HG03439 (cell line): ENCODE results near the gene AOPEP.

ENCODE experiments used
- ATAC-seq: cut with Tn5 transposase; IDR thresholded peaks from one replicate; pipeline ENCODE4 v1.9.1; 2021; ENCODE audit warnings: mild to moderate bottlenecking, moderate library complexity; ENCODE audit not compliant: unreplicated experiment

The AOPEP gene

GRCh38 chr9:95053611-95054570 lies 327.4 kb downstream of the AOPEP start:
- no peak for ATAC-seq

DNA sequence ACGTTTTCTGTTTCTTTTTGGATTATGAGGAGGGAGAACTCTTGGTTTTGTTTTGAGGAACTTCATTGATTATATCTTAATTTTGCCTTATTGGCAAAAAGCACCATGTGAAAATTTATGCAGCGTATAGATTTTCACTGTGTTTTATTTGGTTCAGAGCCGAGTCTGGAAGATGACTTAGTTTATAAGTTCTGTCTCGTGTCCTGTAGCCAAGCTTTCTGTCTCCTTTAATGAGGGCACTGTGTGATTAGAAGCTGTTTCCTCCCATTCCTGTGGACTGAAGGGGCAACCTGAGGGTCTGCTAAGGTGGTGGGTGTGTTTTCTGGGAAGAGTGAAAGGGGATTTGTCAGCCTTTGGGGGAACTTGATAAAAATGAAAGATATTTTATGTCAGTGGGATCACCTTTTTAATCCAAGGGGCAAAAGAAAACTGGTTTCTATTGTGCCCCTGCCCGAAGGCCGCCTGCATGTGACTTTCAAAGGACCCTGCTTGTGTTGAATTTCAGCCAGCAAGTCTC lies 328.9 kb downstream of the AOPEP start:
- no peak for ATAC-seq

GRCh38 chr9:95055851-95056551 lies 329.5 kb downstream of the AOPEP start:
- ATAC-seq: no peak

DNA sequence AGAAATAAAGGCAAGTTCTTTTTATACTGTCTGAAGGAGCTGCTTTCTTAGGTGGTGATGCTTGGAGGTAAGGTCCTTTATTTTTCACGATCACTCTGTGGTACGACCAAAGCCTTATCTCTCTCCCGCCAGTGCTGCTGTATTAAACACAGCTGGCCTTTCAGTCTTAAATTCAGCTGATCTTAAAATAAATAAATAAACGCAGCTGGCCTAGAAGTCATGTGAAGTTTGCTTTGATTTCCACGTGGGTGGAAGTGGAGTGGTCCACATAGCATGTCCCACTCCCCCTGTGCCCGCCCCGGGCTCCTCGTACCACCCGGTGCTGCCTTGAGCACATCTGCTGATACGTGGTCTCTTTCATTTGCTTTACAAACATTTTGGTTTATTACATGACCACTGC lies 330.6 kb downstream of the AOPEP start:
- no peak for ATAC-seq

DNA sequence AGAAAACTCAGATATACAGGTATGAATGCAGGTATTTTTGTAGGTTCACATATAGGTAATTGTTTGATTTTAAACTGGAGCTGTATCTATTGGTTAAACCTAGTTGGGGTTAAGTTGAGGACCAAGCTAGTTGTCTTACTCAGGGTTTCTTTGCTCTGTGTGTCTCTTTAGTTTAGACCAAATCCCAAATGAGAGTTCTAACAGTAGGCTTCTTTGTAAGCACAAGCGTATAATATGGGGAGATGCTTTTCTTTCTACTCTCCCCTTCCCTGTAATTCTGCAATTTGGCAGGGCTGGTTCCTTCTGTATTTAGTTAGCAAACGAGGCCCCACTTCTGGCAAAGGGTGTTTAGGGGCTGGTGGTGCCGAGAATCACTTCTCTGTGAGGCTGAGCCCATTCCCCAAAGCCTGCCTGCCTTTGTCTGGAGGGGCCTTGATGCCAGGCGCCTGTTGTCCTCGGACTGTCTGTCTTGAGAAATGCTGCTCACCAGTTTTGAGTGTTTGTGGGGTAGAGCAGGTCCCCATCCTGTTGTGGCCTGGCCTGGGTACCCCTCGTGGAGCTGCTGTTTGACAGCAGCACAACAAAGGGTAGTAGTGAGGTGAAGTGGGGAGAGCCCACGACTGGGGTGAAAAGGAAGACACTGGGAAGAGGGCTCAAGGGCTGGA lies 331.8 kb downstream of the AOPEP start:
- ATAC-seq: no peak

- ATAC-seq: no peak
Measured at GRCh38 chr9:95058795-95059386, 332.4 kb downstream of the AOPEP start.

DNA sequence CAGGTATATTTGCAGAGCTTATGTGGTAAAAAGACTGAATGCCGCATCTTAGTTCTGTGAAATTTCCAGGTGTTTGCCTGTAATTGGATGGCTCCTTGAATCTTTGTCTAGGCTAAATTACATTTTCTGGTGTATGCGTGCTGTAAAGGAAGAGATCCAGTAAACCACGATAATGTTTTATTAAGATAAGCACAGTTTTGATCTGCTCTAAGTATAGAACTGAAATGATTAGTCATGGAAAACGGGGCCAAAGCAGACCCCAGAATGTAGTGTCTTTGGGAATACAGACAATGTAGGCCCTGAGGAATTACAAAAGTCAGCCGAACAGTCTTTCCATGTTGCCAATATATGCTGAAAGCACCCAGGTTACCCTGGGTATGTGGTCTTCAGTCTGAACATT lies 333.7 kb downstream of the AOPEP start:
- ATAC-seq: no peak

DNA sequence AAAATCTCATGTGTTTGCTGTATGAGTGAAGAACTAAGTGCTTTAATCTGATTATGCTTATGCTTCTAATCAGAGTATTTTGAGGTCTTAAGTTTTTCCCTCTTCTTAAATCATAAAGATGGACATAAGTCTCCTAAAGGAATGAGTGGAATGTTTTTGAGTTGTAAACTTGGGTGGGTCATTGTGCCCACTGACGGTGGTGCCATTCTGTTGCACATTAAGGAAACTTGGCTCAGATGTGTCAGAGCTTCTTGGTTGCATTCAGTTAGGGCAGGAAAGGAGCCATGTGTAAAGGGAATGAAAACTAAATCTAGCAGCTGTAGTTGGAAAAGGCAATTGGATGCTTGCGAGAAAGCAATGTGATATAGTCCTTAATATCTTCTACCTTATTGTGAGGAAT lies 334.4 kb downstream of the AOPEP start:
- ATAC-seq: no peak

DNA sequence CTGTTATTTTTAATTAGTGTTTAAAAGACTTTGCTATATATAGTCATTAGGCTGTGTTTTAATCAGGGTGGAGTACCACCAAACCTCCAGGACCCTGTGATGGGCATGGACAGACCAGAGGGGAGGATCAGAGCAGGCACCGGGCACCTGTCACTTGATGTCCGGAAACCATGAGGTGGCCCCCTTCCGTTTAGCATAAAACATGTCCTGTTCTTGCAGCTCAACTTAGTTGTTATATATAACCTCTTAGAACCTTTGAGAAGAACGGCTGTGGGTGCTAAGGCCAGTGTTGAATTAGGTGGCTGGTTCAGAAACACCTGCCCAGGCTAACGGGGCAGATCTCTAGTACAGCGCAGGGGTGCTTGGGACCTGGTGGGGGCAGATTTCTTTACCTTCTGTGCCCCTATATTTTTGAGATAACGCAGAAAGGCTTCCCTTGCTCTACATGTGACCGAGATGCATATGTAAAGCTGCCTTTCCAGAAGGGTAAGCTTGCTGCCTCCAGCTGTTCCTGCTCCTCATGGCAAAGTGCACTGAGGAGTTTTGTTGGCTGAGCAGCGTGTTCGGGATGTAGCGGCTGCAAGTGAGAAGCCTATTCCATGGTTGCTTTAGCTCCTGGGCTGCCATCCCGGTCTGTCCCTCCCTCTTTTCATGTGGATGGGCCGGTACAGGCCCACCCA lies 335.6 kb downstream of the AOPEP start:
- ATAC-seq: no peak

- ATAC-seq: no peak
Measured at GRCh38 chr9:95062596-95063065, 336.1 kb downstream of the AOPEP start.

DNA sequence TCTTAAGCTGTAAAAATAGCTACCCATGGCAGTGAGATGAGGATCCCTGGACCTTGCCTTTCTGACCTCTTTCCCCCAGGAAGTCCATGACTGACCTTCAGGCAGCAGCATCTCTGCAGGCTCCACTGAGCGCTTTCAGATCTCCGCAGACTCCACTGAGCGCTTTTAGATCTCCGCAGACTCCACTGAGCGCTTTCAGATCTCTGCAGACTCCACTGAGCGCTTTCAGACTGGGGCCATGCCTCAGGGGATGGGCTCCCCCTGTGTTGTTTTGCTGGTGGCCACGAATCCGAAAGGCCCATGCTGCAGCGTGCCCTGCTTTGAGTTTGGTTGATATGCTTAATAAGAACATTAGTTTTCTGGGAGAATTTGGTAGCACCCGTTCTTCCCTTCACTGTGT lies 336.8 kb downstream of the AOPEP start:
- no peak for ATAC-seq

DNA sequence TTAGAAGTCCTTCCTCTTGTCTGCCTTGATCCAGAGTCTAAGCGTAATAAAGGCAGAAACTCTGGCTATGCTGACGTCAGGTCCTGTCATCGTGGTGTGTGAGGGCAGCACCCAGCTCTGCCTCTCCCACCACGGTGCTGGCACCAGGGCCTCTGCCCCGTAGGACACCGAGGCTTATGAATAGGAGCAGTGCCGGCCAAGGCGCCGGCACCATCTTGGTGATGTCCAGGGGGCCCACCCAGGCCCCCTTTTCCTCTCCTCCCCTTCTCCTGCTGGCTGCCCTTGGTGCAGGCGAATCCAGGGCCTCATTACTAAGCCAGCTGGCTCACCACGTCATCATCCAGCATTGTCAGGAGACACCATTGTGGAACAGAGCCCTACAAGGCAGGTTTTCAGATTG lies 338.7 kb downstream of the AOPEP start:
- ATAC-seq: no peak

GRCh38 chr9:95067057-95067456 lies 340.6 kb downstream of the AOPEP start:
- no peak for ATAC-seq

DNA sequence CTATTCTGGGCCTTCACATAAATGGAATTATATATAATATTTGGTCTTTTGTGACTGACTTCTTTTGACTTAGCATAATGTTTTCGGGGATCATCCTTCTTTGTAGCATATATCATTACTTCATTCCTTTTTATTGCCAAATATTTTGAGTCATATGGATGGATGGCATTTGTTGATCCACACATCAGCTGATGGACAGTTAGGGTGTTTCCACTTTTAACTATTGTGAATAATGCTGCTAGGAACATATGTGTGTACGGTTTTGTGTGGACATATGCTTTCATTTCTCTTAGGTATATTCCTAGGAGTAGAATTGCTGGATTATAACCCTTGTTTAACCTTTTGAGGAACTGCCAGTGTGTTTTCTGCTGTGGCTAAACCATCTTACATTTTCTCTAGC lies 341.4 kb downstream of the AOPEP start:
- no peak for ATAC-seq

DNA sequence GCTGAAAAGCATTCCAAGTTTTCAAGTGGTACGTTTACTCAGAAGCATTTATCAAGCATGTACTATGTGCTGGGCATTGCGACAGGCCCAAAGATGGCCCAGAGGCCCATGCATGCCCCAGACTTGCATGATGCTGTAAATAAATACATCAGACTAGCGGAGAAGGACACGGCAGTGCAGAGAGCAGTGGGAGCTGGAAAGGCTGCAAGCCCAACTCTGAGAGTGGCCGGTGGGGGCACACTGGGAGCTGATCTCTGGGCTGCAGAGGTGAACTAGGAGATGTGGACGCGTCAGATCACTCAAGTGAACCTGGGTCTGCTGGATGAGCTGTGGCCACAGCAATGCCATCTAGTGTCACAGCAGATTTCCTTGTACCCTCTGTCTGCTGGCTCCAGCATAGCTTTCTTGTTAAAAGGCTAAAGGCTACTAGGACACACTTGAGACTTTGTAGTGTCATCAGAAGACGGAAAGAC lies 344.1 kb downstream of the AOPEP start:
- no peak for ATAC-seq

DNA sequence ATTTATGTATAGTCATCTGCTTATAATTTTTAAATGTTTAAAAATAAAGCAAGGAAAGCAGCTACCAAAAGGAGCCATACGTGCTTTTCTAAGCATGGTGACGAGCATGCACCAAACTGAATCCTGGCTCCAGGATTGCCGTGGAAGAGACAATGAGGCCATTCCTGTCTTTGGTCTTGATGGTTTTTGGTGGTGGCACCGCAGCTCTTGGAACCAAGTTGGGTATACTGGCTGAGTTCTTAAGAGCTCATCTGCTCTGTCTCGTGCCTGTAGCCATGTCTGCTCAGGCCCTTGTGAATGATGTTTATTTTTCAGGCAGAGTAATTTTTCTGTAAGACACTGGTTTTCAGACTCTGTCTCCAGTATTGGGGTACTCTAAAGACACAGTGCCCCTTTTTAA lies 345.0 kb downstream of the AOPEP start:
- no peak for ATAC-seq

- no peak for ATAC-seq
Measured at GRCh38 chr9:95071925-95072324, 345.4 kb downstream of the AOPEP start.

- ATAC-seq: no peak
Measured at GRCh38 chr9:95073042-95073607, 346.6 kb downstream of the AOPEP start.

- ATAC-seq: no peak
Measured at GRCh38 chr9:95073918-95074317, 347.4 kb downstream of the AOPEP start.

GRCh38 chr9:95074632-95075031 lies 348.1 kb downstream of the AOPEP start:
- no peak for ATAC-seq
